Glutamatergic neuron (in vitro differentiated cells): Measurements from ENCODE around the gene STK25. TPM values are rescaled to one million over a fixed set of nuclear protein-coding genes. Genes with fewer than 3 reads are reported as not detected.

Source experiments
- DNase-seq: peaks from one replicate; pipeline ENCODE4 v3.0.0; 2022
- H3K27ac Mint-ChIP-seq: one replicate; pipeline ENCODE4 v1.8.0; 2020; ENCODE audit warnings: mild to moderate bottlenecking, mixed read lengths, inconsistent platforms; ENCODE audit not compliant: unreplicated experiment
- H3K27me3 Mint-ChIP-seq: one replicate; pipeline ENCODE4 v1.8.0; 2020; ENCODE audit warnings: mild to moderate bottlenecking, moderate library complexity, mixed read lengths, inconsistent platforms; ENCODE audit not compliant: unreplicated experiment
- H3K36me3 Mint-ChIP-seq: one replicate; pipeline ENCODE4 v1.8.0; 2020; ENCODE audit warnings: mild to moderate bottlenecking, mixed read lengths, inconsistent platforms; ENCODE audit not compliant: unreplicated experiment
- H3K4me1 Mint-ChIP-seq: one replicate; pipeline ENCODE4 v1.8.0; 2020; ENCODE audit warnings: mild to moderate bottlenecking, low read depth, mixed read lengths, inconsistent platforms; ENCODE audit not compliant: unreplicated experiment
- H3K4me3 Mint-ChIP-seq: one replicate; pipeline ENCODE4 v1.8.0; 2020; ENCODE audit warnings: mild to moderate bottlenecking, mixed read lengths, inconsistent platforms; ENCODE audit not compliant: unreplicated experiment
- H3K9me3 Mint-ChIP-seq: one replicate; pipeline ENCODE4 v1.8.0; 2020; ENCODE audit warnings: mild to moderate bottlenecking, moderate library complexity, mixed read lengths, inconsistent platforms; ENCODE audit not compliant: unreplicated experiment
- CTCF ChIP-seq: fragments of 200-600 bp; sonication (generic); IDR thresholded peaks from one replicate; pipeline ENCODE4 v1.5.0; 2021; ENCODE audit not compliant: partially characterized antibody, unreplicated experiment
- total RNA-seq: library from RNA; stranded (reverse); fragmentation: NEBNext Ultra II Directional; extraction: Animal tissue kit (Norgen Biotek cat#: 25700); gene quantifications from one replicate; pipeline ENCODE4 v1.2.1, GENCODE V29; 2021; ENCODE audit not compliant: unreplicated experiment

Gene STK25
- total RNA-seq, 1 donor from 2014 or later, result 347 TPM

- no peak for TF ChIP-seq CTCF
- no peaks in the 10 kb centered on the region for H3K4me1 Mint-ChIP-seq
- no peak overlapping the region for H3K27ac Mint-ChIP-seq
- H3K4me3 Mint-ChIP-seq, result no peak overlapping the region
- no peaks in the 10 kb centered on the region for H3K9me3 Mint-ChIP-seq
- H3K27me3 Mint-ChIP-seq, result peaks cover 3% of the 10 kb centered on the region
- no peak for DNase-seq
- no peaks in the 10 kb centered on the region for H3K36me3 Mint-ChIP-seq
Observed at GRCh38 chr2:241463276-241464135, 44.9 kb downstream of the STK25 start.

GRCh38 chr2:241461693-241462677, 46.4 kb downstream of the STK25 start:
- Mint-ChIP-seq H3K27me3 (peaks cover 5% of the 10 kb centered on the region), H3K27ac (no peak overlapping the region), H3K9me3 (no peaks in the 10 kb centered on the region), H3K36me3 (no peaks in the 10 kb centered on the region), H3K4me1 (no peaks in the 10 kb centered on the region), H3K4me3 (no peak overlapping the region)
- TF ChIP-seq CTCF, result no peak
- DNase-seq, result no peak

- DNase-seq, result no peak
- Mint-ChIP-seq H3K36me3 (no peaks in the 10 kb centered on the region), H3K27ac (no peak overlapping the region), H3K9me3 (no peaks in the 10 kb centered on the region), H3K4me3 (no peak overlapping the region), H3K27me3 (peaks cover 7% of the 10 kb centered on the region), H3K4me1 (no peaks in the 10 kb centered on the region)
- TF ChIP-seq CTCF, result no peak
Observed at GRCh38 chr2:241460631-241461030, 47.8 kb downstream of the STK25 start.

GRCh38 chr2:241459520-241459919, 48.9 kb downstream of the STK25 start:
- TF ChIP-seq CTCF, result no peak
- H3K27me3 Mint-ChIP-seq, result peaks cover 7% of the 10 kb centered on the region
- H3K27ac Mint-ChIP-seq, result no peak overlapping the region
- no peaks in the 10 kb centered on the region for H3K4me1 Mint-ChIP-seq
- no peaks in the 10 kb centered on the region for H3K36me3 Mint-ChIP-seq
- no peak for DNase-seq
- H3K9me3 Mint-ChIP-seq, result no peaks in the 10 kb centered on the region
- H3K4me3 Mint-ChIP-seq, result no peak overlapping the region

GRCh38 chr2:241458687-241459086, 49.7 kb downstream of the STK25 start:
- H3K27me3 Mint-ChIP-seq, result peaks cover 7% of the 10 kb centered on the region
- H3K4me1 Mint-ChIP-seq, result no peaks in the 10 kb centered on the region
- no peak for DNase-seq
- no peaks in the 10 kb centered on the region for H3K36me3 Mint-ChIP-seq
- no peaks in the 10 kb centered on the region for H3K9me3 Mint-ChIP-seq
- no peak overlapping the region for H3K27ac Mint-ChIP-seq
- no peak overlapping the region for H3K4me3 Mint-ChIP-seq
- no peak for TF ChIP-seq CTCF
